GM21576 (cell line): ENCODE measurements around the gene ANKHD1.
"Not testable (repeated sequence)": the region's sequence is repeated elsewhere in the genome, so short reads cannot be mapped to it uniquely, and the experiment has no call there.

Experiments used
- ATAC-seq: cut with Tn5 transposase; IDR thresholded peaks from one replicate; pipeline ENCODE4 v1.9.1; 2021; ENCODE audit warnings: mild to moderate bottlenecking, moderate library complexity; ENCODE audit not compliant: unreplicated experiment

Gene ANKHD1

GRCh38 chr5:140576776-140577201, 175.2 kb downstream of the ANKHD1 start:
- ATAC-seq, result no peak

GRCh38 chr5:140579188-140579747, 177.6 kb downstream of the ANKHD1 start:
- not testable (repeated sequence) for ATAC-seq

- no peak for ATAC-seq
Measured at GRCh38 chr5:140587495-140587894, 185.9 kb downstream of the ANKHD1 start.

GRCh38 chr5:140588311-140589070, 186.9 kb downstream of the ANKHD1 start:
- no peak for ATAC-seq
